ENCODE data around the gene DNAJC17.

GRCh38 chr15:40792394-40792793, 14.9 kb downstream of the DNAJC17 start:
- TF ChIP-seq CTCF (IDR thresholded peaks at IDR 0.05) (no peak), POLR2A (IDR thresholded peaks at IDR 0.05) (no peak)
